Neural progenitor cell (in vitro differentiated cells): ENCODE data around the gene PTPN2. TPM values are rescaled to one million over a fixed set of nuclear protein-coding genes. Genes with fewer than 3 reads are reported as not detected.

Source experiments
- DNase-seq: peaks from one replicate; pipeline ENCODE4 v3.0.0-alpha.2; 2016; ENCODE audit warnings: low spot score
- H2AFZ ChIP-seq: fragments of 200-600 bp; sonication (generic); replicated peaks from 2 replicates; pipeline ENCODE4 v1.6.1; 2016; ENCODE audit warnings: antibody characterized with exemption
- H3F3A ChIP-seq: fragments of 200-600 bp; sonication (generic); 2 replicates; pipeline ENCODE4 v1.6.1; 2016; ENCODE audit warnings: antibody characterized with exemption, low read depth
- H3K27ac ChIP-seq: fragments of 200-600 bp; sonication (generic); 2 replicates; pipeline ENCODE4 v1.5.1; 2016; ENCODE audit warnings: mild to moderate bottlenecking
- H3K27me3 ChIP-seq: fragments of 200-600 bp; sonication (generic); 2 replicates; pipeline ENCODE4 v1.6.1; 2016; ENCODE audit warnings: mild to moderate bottlenecking, moderate library complexity
- H3K36me3 ChIP-seq: fragments of 200-600 bp; sonication (generic); 2 replicates; pipeline ENCODE4 v1.5.1; 2016
- H3K4me1 ChIP-seq: fragments of 200-600 bp; sonication (generic); 2 replicates; pipeline ENCODE4 v1.6.1; 2016; ENCODE audit warnings: mixed run types
- H3K4me2 ChIP-seq: fragments of 200-600 bp; sonication (generic); 2 replicates; pipeline ENCODE4 v1.6.1; 2016
- H3K4me3 ChIP-seq: fragments of 200-600 bp; sonication (generic); 2 replicates; pipeline ENCODE4 v1.5.1; 2016
- H3K79me2 ChIP-seq: fragments of 200-600 bp; sonication (generic); 2 replicates; pipeline ENCODE4 v1.6.1; 2016; ENCODE audit warnings: low read depth
- H3K9ac ChIP-seq: fragments of 200-600 bp; sonication (generic); 2 replicates; pipeline ENCODE4 v1.6.1; 2016
- H3K9me3 ChIP-seq: fragments of 200-600 bp; sonication (generic); 2 replicates; pipeline ENCODE4 v1.5.1; 2016; ENCODE audit warnings: low read depth
- H4K20me1 ChIP-seq: fragments of 200-600 bp; sonication (generic); 2 replicates; pipeline ENCODE4 v1.6.1; 2016; ENCODE audit warnings: low read depth
- H3K27ac Mint-ChIP-seq: 3 replicates; pipeline ENCODE4 v1.8.0; 2021; ENCODE audit warnings: mixed read lengths
- H3K27me3 Mint-ChIP-seq: 2 replicates; pipeline ENCODE4 v1.8.0; 2022; ENCODE audit warnings: low read depth, mild to moderate bottlenecking, inconsistent platforms, moderate library complexity, mixed read lengths; ENCODE audit not compliant: insufficient read depth
- H3K36me3 Mint-ChIP-seq: 3 replicates; pipeline ENCODE4 v1.8.0; 2021; ENCODE audit warnings: mixed read lengths
- H3K4me1 Mint-ChIP-seq: 3 replicates; pipeline ENCODE4 v1.8.0; 2021; ENCODE audit warnings: mixed read lengths
- H3K4me3 Mint-ChIP-seq: 3 replicates; pipeline ENCODE4 v1.8.0; 2021; ENCODE audit warnings: mild to moderate bottlenecking, moderate library complexity, mixed read lengths
- H3K9me3 Mint-ChIP-seq: 3 replicates; pipeline ENCODE4 v1.8.0; 2020; ENCODE audit warnings: mixed read lengths
- CTCF ChIP-seq: fragments of 200-600 bp; sonication (generic); IDR thresholded peaks from 2 replicates; pipeline ENCODE4 v1.5.1; 2017; ENCODE audit warnings: antibody characterized with exemption, mild to moderate bottlenecking
- EZH2 ChIP-seq: fragments of 200-600 bp; sonication (generic); IDR thresholded peaks from 2 replicates; pipeline ENCODE4 v1.6.1; 2017; ENCODE audit warnings: antibody characterized with exemption, mild to moderate bottlenecking, moderate library complexity
- EZH2phosphoT487 ChIP-seq: fragments of 200-600 bp; sonication (generic); IDR thresholded peaks from 2 replicates; pipeline ENCODE4 v1.6.1; 2017; ENCODE audit warnings: antibody characterized with exemption
- total RNA-seq: library from RNA; depleted of rRNA; stranded (reverse); fragments of >200 nt; gene quantifications from 2 replicates; pipeline ENCODE4 v1.2.3, GENCODE V29; 2015; ENCODE audit warnings: low replicate concordance

Gene PTPN2
- total RNA-seq, 1 donor from 2014 or later: 57.9 TPM

GRCh38 chr18:12751891-12752290, 132.1 kb downstream of the PTPN2 start:
- Histone ChIP-seq H3K4me3 (no peak overlapping the region), H3F3A (no peaks in the 10 kb centered on the region), H3K27me3 (no peaks in the 10 kb centered on the region), H3K9me3 (no peaks in the 10 kb centered on the region), H2AFZ (no peak overlapping the region), H3K36me3 (no peaks in the 10 kb centered on the region), H3K79me2 (no peaks in the 10 kb centered on the region), H3K4me2 (no peak overlapping the region), H4K20me1 (no peaks in the 10 kb centered on the region), H3K27ac (no peak overlapping the region), H3K9ac (no peak overlapping the region), H3K4me1 (no peaks in the 10 kb centered on the region)
- Mint-ChIP-seq H3K9me3 (peaks cover 3% of the 10 kb centered on the region), H3K27ac (no peak overlapping the region), H3K4me1 (no peaks in the 10 kb centered on the region), H3K27me3 (peaks cover 2% of the 10 kb centered on the region), H3K4me3 (no peak overlapping the region), H3K36me3 (no peaks in the 10 kb centered on the region)
- DNase-seq: no peak
- TF ChIP-seq CTCF (no peak), EZH2 (no peak), EZH2phosphoT487 (no peak)

- no peak overlapping the region for H3K4me2 ChIP-seq
- peaks cover under 1% of the 10 kb centered on the region for H3K9me3 Mint-ChIP-seq
- H3K27ac ChIP-seq: no peak overlapping the region
- H3K27ac Mint-ChIP-seq: no peak overlapping the region
- no peak overlapping the region for H2AFZ ChIP-seq
- no peaks in the 10 kb centered on the region for H3K36me3 Mint-ChIP-seq
- no peaks in the 10 kb centered on the region for H3K4me1 Mint-ChIP-seq
- no peaks in the 10 kb centered on the region for H3K27me3 ChIP-seq
- no peaks in the 10 kb centered on the region for H4K20me1 ChIP-seq
- no peak overlapping the region for H3K9ac ChIP-seq
- H3K36me3 ChIP-seq: no peaks in the 10 kb centered on the region
- no peak for DNase-seq
- no peak overlapping the region for H3K4me3 Mint-ChIP-seq
- TF ChIP-seq EZH2phosphoT487 (no peak), EZH2 (no peak), CTCF (no peak)
- H3K79me2 ChIP-seq: no peaks in the 10 kb centered on the region
- no peaks in the 10 kb centered on the region for H3F3A ChIP-seq
- no peaks in the 10 kb centered on the region for H3K9me3 ChIP-seq
- no peak overlapping the region for H3K4me3 ChIP-seq
- peaks cover 2% of the 10 kb centered on the region for H3K27me3 Mint-ChIP-seq
- no peaks in the 10 kb centered on the region for H3K4me1 ChIP-seq
Observed at GRCh38 chr18:12751503-12751884, 132.5 kb downstream of the PTPN2 start.

GRCh38 chr18:12750715-12751502, 133.1 kb downstream of the PTPN2 start:
- Mint-ChIP-seq H3K27me3 (peaks cover 2% of the 10 kb centered on the region), H3K9me3 (no peaks in the 10 kb centered on the region), H3K4me1 (no peaks in the 10 kb centered on the region), H3K36me3 (no peaks in the 10 kb centered on the region), H3K4me3 (no peak overlapping the region), H3K27ac (no peak overlapping the region)
- no peaks in the 10 kb centered on the region for H3F3A ChIP-seq
- TF ChIP-seq EZH2phosphoT487 (no peak), EZH2 (no peak), CTCF (no peak)
- H3K9me3 ChIP-seq: no peaks in the 10 kb centered on the region
- no peaks in the 10 kb centered on the region for H3K36me3 ChIP-seq
- H3K27me3 ChIP-seq: no peaks in the 10 kb centered on the region
- no peak for DNase-seq
- no peak overlapping the region for H3K4me3 ChIP-seq
- no peaks in the 10 kb centered on the region for H4K20me1 ChIP-seq
- no peak overlapping the region for H3K9ac ChIP-seq
- no peak overlapping the region for H2AFZ ChIP-seq
- no peaks in the 10 kb centered on the region for H3K79me2 ChIP-seq
- H3K27ac ChIP-seq: no peak overlapping the region
- H3K4me1 ChIP-seq: no peaks in the 10 kb centered on the region
- no peak overlapping the region for H3K4me2 ChIP-seq
